Endodermal cell (in vitro differentiated cells): ENCODE results near the gene SMR3B. TPM values are rescaled to one million over a fixed set of nuclear protein-coding genes. Genes with fewer than 3 reads are reported as not detected.

Source experiments
- DNase-seq: peaks from one replicate; pipeline ENCODE4 v3.0.0-alpha.2; 2017
- H3K27ac ChIP-seq: 2 replicates; pipeline ENCODE4 v1.5.1; 2013; ENCODE audit warnings: mild to moderate bottlenecking, low read depth, low read length, moderate library complexity
- H3K27me3 ChIP-seq: 2 replicates; pipeline ENCODE4 v1.6.1; 2013; ENCODE audit warnings: mild to moderate bottlenecking, low read length, moderate library complexity; ENCODE audit not compliant: insufficient read depth, control insufficient read depth, poor library complexity, severe bottlenecking
- H3K36me3 ChIP-seq: 2 replicates; pipeline ENCODE4 v1.7.0; 2013; ENCODE audit warnings: mild to moderate bottlenecking, low read length, moderate library complexity; ENCODE audit not compliant: control insufficient read depth, insufficient read depth
- H3K4me1 ChIP-seq: one replicate; pipeline ENCODE4 v1.7.0; 2013; ENCODE audit warnings: low read length; ENCODE audit not compliant: control insufficient read depth, insufficient read depth
- H3K4me3 ChIP-seq: 2 replicates; pipeline ENCODE4 v1.5.1; 2013; ENCODE audit warnings: mild to moderate bottlenecking, low read length, moderate library complexity
- H3K9ac ChIP-seq: 2 replicates; pipeline ENCODE4 v1.6.1; 2013; ENCODE audit warnings: mild to moderate bottlenecking, low read length, moderate library complexity; ENCODE audit not compliant: poor library complexity, severe bottlenecking; ENCODE audit errors: extremely low read depth
- H3K9me3 ChIP-seq: 2 replicates; pipeline ENCODE4 v1.6.1; 2013; ENCODE audit warnings: mild to moderate bottlenecking, low read length, moderate library complexity; ENCODE audit not compliant: control insufficient read depth
- H3K27ac Mint-ChIP-seq: 2 replicates; pipeline ENCODE4 v1.8.0; 2020; ENCODE audit warnings: mixed read lengths
- H3K27me3 Mint-ChIP-seq: 2 replicates; pipeline ENCODE4 v1.8.0; 2021; ENCODE audit warnings: mild to moderate bottlenecking, mixed read lengths; ENCODE audit not compliant: insufficient read depth
- H3K36me3 Mint-ChIP-seq: 2 replicates; pipeline ENCODE4 v1.8.0; 2020; ENCODE audit warnings: low read depth, mixed read lengths
- H3K4me1 Mint-ChIP-seq: 2 replicates; pipeline ENCODE4 v1.8.0; 2020; ENCODE audit warnings: mixed read lengths
- H3K4me3 Mint-ChIP-seq: 2 replicates; pipeline ENCODE4 v1.8.0; 2020; ENCODE audit warnings: mild to moderate bottlenecking, moderate library complexity, mixed read lengths
- H3K9me3 Mint-ChIP-seq: 2 replicates; pipeline ENCODE4 v1.8.0; 2020; ENCODE audit warnings: mild to moderate bottlenecking, mixed read lengths
- CTCF ChIP-seq: fragments of 200-600 bp; sonication (generic); conservative IDR thresholded peaks from 2 replicates; pipeline ENCODE4 v1.5.0; 2021; ENCODE audit warnings: antibody characterized with exemption, mild to moderate bottlenecking
- WGBS, 2 experiments: methylation state at CpG; one replicate each; pipeline versions ENCODE4 v1.1.5 to v1.1.7; 2013; ENCODE audit warnings: missing lambda C conversion rate in 2 of 2, mixed read lengths in 1 of 2; ENCODE audit not compliant: insufficient coverage in 1 of 2, insufficient read length in 1 of 2; 5-methylcytosine and 5-hydroxymethylcytosine counted together
- total RNA-seq, 2 donors: library from RNA; stranded (reverse); fragmentation: NEBNext Ultra II Directional in 1 of 2; extraction: Animal tissue kit (Norgen Biotek cat#: 25700) in 1 of 2; gene quantifications; 2 replicates in 1 of 2; 3 replicates in 1 of 2; pipeline ENCODE4 v1.2.1, GENCODE V29; 2021

The SMR3B gene
- total RNA-seq, 2 donors from 2014 or later = not detected

DNA sequence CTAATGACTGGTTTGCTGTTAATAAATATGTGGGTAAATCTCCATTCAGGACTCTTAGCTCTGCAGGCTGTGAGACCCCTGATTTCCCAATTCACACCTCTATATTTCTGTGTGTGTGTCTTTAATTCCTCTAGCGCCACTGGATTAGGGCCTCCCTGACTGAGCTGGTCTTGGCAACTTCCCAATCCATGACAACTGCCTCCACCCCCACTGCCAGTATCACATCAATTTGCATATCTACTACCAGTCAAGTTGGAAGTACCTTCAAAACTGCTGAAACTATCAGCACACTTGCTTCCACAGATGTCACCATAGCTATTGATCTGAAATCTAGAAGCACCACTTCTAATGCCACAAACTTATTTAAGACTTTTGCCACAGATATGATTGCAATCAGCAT is 42.4 kb downstream of the SMR3B start:
- H3K4me3 Mint-ChIP-seq = no peak overlapping the region
- DNase-seq = no peak
- peaks cover 7% of the 10 kb centered on the region for H3K27me3 Mint-ChIP-seq
- no peaks in the 10 kb centered on the region for H3K27me3 ChIP-seq
- peaks cover 4% of the 10 kb centered on the region for H3K9me3 ChIP-seq
- H3K9me3 Mint-ChIP-seq = peaks cover 31% of the 10 kb centered on the region
- no peaks in the 10 kb centered on the region for H3K4me1 Mint-ChIP-seq
- no peaks in the 10 kb centered on the region for H3K36me3 ChIP-seq
- H3K9ac ChIP-seq = no peak overlapping the region
- WGBS, 2 experiments = 60 to 93% methylated on average over 1 of the region's 1 CpG
- H3K4me1 ChIP-seq = no peaks in the 10 kb centered on the region
- H3K36me3 Mint-ChIP-seq = no peaks in the 10 kb centered on the region
- no peak overlapping the region for H3K4me3 ChIP-seq
- no peak overlapping the region for H3K27ac Mint-ChIP-seq
- no peak overlapping the region for H3K27ac ChIP-seq
- TF ChIP-seq CTCF = no peak

DNA sequence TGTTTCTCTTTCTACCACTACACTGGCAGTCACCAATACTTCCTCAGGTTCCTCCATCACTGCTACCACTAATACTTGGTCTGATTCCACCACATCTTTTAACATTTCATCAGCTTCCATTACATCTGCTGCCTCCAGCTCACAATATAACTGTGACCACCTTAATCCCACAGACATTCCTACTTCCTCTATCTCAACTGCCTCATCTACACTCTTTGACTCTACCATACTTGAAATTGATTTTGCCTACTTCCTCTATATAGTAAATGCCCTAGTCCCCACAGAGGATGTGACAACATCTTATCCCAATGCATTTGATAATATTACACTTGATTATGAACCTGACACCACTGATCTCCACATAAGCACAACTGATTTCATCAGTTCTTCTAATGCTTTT is 43.9 kb downstream of the SMR3B start:
- H3K4me1 Mint-ChIP-seq = no peaks in the 10 kb centered on the region
- Histone ChIP-seq H3K4me1 (no peaks in the 10 kb centered on the region), H3K27me3 (no peaks in the 10 kb centered on the region), H3K9me3 (peaks cover 4% of the 10 kb centered on the region), H3K4me3 (no peak overlapping the region), H3K9ac (no peak overlapping the region), H3K27ac (no peak overlapping the region), H3K36me3 (no peaks in the 10 kb centered on the region)
- no peak overlapping the region for H3K27ac Mint-ChIP-seq
- TF ChIP-seq CTCF = no peak
- H3K27me3 Mint-ChIP-seq = peaks cover 5% of the 10 kb centered on the region
- peaks cover 27% of the 10 kb centered on the region for H3K9me3 Mint-ChIP-seq
- no peak overlapping the region for H3K4me3 Mint-ChIP-seq
- DNase-seq = no peak
- H3K36me3 Mint-ChIP-seq = no peaks in the 10 kb centered on the region

DNA sequence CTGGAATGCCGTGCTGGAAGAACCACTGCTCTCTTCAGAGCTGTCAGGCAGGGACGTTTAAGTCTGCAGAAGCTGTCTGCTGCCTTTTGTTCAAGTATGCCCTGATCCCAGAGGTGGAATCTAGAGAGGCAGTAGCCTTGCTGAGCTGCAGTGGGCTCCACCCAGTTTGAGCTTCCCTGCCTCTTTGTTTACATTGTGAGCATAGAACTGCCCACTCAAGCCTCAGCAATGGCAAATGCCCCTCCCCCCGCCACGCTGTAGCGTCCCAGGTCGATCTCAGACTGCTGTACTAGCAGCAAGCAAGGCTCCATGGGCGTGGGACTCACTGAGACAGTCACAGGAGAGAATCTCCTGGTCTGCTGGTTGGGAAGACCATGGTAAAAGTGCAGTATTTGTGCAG is 54.3 kb downstream of the SMR3B start:
- DNase-seq = peak; percentile 75
- Histone ChIP-seq H3K27me3 (no peaks in the 10 kb centered on the region), H3K9ac (no peak overlapping the region), H3K9me3 (no peaks in the 10 kb centered on the region), H3K4me1 (no peaks in the 10 kb centered on the region), H3K27ac (no peak overlapping the region), H3K4me3 (no peak overlapping the region), H3K36me3 (no peaks in the 10 kb centered on the region)
- WGBS, 2 experiments = 63% methylated on average over 7 of the region's 7 CpGs
- no peak overlapping the region for H3K27ac Mint-ChIP-seq
- no peaks in the 10 kb centered on the region for H3K27me3 Mint-ChIP-seq
- H3K4me1 Mint-ChIP-seq = peaks cover 15% of the 10 kb centered on the region
- H3K36me3 Mint-ChIP-seq = no peaks in the 10 kb centered on the region
- no peak for TF ChIP-seq CTCF
- no peak overlapping the region for H3K4me3 Mint-ChIP-seq
- peaks cover 4% of the 10 kb centered on the region for H3K9me3 Mint-ChIP-seq

Other genes starting within 250 kb of the SMR3B start
- not detected for gene PRR27, start 228.9 kb upstream of the SMR3B start, total RNA-seq
- not detected for gene ODAM, start 187.4 kb upstream of the SMR3B start, total RNA-seq
- gene FDCSP, start 157.0 kb upstream of the SMR3B start, total RNA-seq = not detected
- not detected for gene CSN3, start 140.5 kb upstream of the SMR3B start, total RNA-seq
- 1 to 10 TPM; 2.8 to 6.3 TPM for gene CABS1, start 48.1 kb upstream of the SMR3B start, total RNA-seq
- gene SMR3A, start 22.4 kb upstream of the SMR3B start, total RNA-seq = not detected
- not detected for gene OPRPN, start 14.8 kb downstream of the SMR3B start, total RNA-seq
- not detected for gene MUC7, start 89.1 kb downstream of the SMR3B start, total RNA-seq
- not detected for gene AMTN, start 135.4 kb downstream of the SMR3B start, total RNA-seq
- gene AMBN, start 209.1 kb downstream of the SMR3B start, total RNA-seq = not detected
- not detected for gene ENAM, start 245.6 kb downstream of the SMR3B start, total RNA-seq